Breast epithelium (tissue), 4 donors: ENCODE data around the gene ACAN. TPM values are rescaled to one million over a fixed set of nuclear protein-coding genes. Genes with fewer than 3 reads are reported as not detected.

ENCODE experiments used
- DNase-seq, 2 donors: peaks; one replicate each; pipeline ENCODE4 v3.0.0-alpha.2; 2019; ENCODE audit warnings: low spot score in 2 of 2
- H3K27ac ChIP-seq, 2 donors: fragments of 200-600 bp; sonication (generic) in 1 of 2; one replicate each; pipeline ENCODE4 v1.5.1; 2016 to 2019; ENCODE audit warnings: mild to moderate bottlenecking in 1 of 2
- H3K27me3 ChIP-seq, 2 donors: fragments of 200-600 bp; sonication (generic) in 1 of 2; one replicate each; pipeline versions ENCODE4 v1.5.1 to v1.6.0; 2017 to 2019; ENCODE audit warnings: control low read depth in 1 of 2, mild to moderate bottlenecking in 1 of 2
- H3K36me3 ChIP-seq: fragments of 200-600 bp; one replicate; pipeline ENCODE4 v1.5.1; 2019
- H3K4me1 ChIP-seq, 2 donors: fragments of 200-600 bp; sonication (generic); one replicate each; pipeline ENCODE4 v1.5.1; 2016 to 2019; ENCODE audit warnings: control low read depth in 1 of 2
- H3K4me3 ChIP-seq, 3 donors: fragments of 200-600 bp; sonication (generic); 1 replicate in 2 of 3; 2 replicates in 1 of 3; pipeline ENCODE4 v1.5.1; 2016 to 2019; ENCODE audit warnings: mild to moderate bottlenecking in 3 of 3, moderate library complexity in 2 of 3
- H3K9me3 ChIP-seq, 2 donors: fragments of 200-600 bp; sonication (generic) in 1 of 2; one replicate each; pipeline ENCODE4 v1.5.1; 2016 to 2019; ENCODE audit warnings: control low read depth in 1 of 2
- CTCF ChIP-seq, 3 donors: fragments of 450-650 bp; IDR thresholded peaks; one replicate each; pipeline ENCODE4 v1.5.1; 2016 to 2017; ENCODE audit warnings: antibody characterized with exemption in 3 of 3, mild to moderate bottlenecking in 3 of 3, moderate library complexity in 3 of 3
- POLR2A ChIP-seq: fragments of 450-650 bp; IDR thresholded peaks from one replicate; pipeline ENCODE4 v1.6.1; 2016; ENCODE audit warnings: antibody characterized with exemption, mild to moderate bottlenecking, moderate library complexity
- POLR2AphosphoS5 ChIP-seq, 3 donors: sonication (generic); formaldehyde crosslinking; IDR thresholded peaks; one replicate each; pipeline ENCODE4 v1.6.1; 2017; ENCODE audit warnings: antibody characterized with exemption in 3 of 3
- intact Hi-C: fragments of 100-400 bp; cut with DNase I; formaldehyde crosslinking; loops from one replicate; pipeline ENCODE4 v1.15.1; 2023; ENCODE audit warnings: low total_unique reads
- total RNA-seq, 3 donors: library from RNA; depleted of rRNA; stranded (reverse); fragments of >200 nt; gene quantifications; one replicate each; pipeline ENCODE4 v1.1.0, GENCODE V29; 2016

ACAN gene
- total RNA-seq, 3 donors from 2014 or later = under 0.01 TPM; not detected in 2

- H3K4me3 ChIP-seq = no peak overlapping the region
- H3K36me3 ChIP-seq = no peaks in the 10 kb centered on the region
- no peaks in the 10 kb centered on the region for H3K27me3 ChIP-seq
- H3K4me1 ChIP-seq = peaks cover 4 to 15% of the 10 kb centered on the region in 2 donors
- DNase-seq = no peak
- H3K27ac ChIP-seq = peak overlapping the region in 1 of 2 donors; percentile 52
- H3K9me3 ChIP-seq = no peaks in the 10 kb centered on the region
- TF ChIP-seq CTCF (IDR thresholded peaks at IDR 0.05) (no peak), POLR2AphosphoS5 (IDR thresholded peaks at IDR 0.05) (no peak), POLR2A (no peak)
- intact Hi-C loops = loop anchor here (5.0 to 10.0 kb wide), 2 partner anchors 111 to 258 kb away; no protein-coding TSS in a partner anchor
Observed at GRCh38 chr15:88906551-88906950, 103.3 kb downstream of the ACAN start.

GRCh38 chr15:88907111-88907510, 103.9 kb downstream of the ACAN start:
- Histone ChIP-seq H3K9me3 (no peaks in the 10 kb centered on the region), H3K4me1 (peaks cover 4 to 15% of the 10 kb centered on the region in 2 donors), H3K27ac (peak overlapping the region; percentile 52 to 86), H3K27me3 (no peaks in the 10 kb centered on the region), H3K36me3 (no peaks in the 10 kb centered on the region), H3K4me3 (no peak overlapping the region)
- intact Hi-C loops = loop anchor here (5.0 to 10.0 kb wide), 2 partner anchors 110 to 258 kb away; no protein-coding TSS in a partner anchor
- TF ChIP-seq POLR2A (no peak), CTCF (IDR thresholded peaks at IDR 0.05) (no peak), POLR2AphosphoS5 (IDR thresholded peaks at IDR 0.05) (no peak)
- no peak for DNase-seq

GRCh38 chr15:88908123-88908522, 104.9 kb downstream of the ACAN start:
- Histone ChIP-seq H3K36me3 (no peaks in the 10 kb centered on the region), H3K4me3 (peak overlapping the region in 2 of 3 donors; percentile 80 to 98), H3K27me3 (no peaks in the 10 kb centered on the region), H3K9me3 (no peaks in the 10 kb centered on the region), H3K27ac (peak overlapping the region; percentile 67 to 86), H3K4me1 (peaks cover 4 to 15% of the 10 kb centered on the region in 2 donors)
- no peak for DNase-seq
- TF ChIP-seq POLR2AphosphoS5 (IDR thresholded peaks at IDR 0.05) = no peak
- TF ChIP-seq POLR2A = no peak
- TF ChIP-seq CTCF (IDR thresholded peaks at IDR 0.05) = no peak
- intact Hi-C loops = loop anchor here (5.0 to 10.0 kb wide), 2 partner anchors 109 to 257 kb away; no protein-coding TSS in a partner anchor

GRCh38 chr15:88908697-88909621, 105.7 kb downstream of the ACAN start:
- Histone ChIP-seq H3K27ac (peak overlapping the region; percentile 67 to 86), H3K4me1 (peaks cover 8 to 15% of the 10 kb centered on the region in 2 donors), H3K27me3 (no peaks in the 10 kb centered on the region), H3K36me3 (no peaks in the 10 kb centered on the region), H3K4me3 (peak overlapping the region in 2 of 3 donors; percentile 80 to 98), H3K9me3 (no peaks in the 10 kb centered on the region)
- intact Hi-C loops = loop anchor here (5.0 to 10.0 kb wide), 2 partner anchors 108 to 256 kb away; no protein-coding TSS in a partner anchor
- TF ChIP-seq CTCF (IDR thresholded peaks at IDR 0.05) = no peak
- TF ChIP-seq POLR2AphosphoS5 (IDR thresholded peaks at IDR 0.05) = no peak
- no peak for TF ChIP-seq POLR2A
- DNase-seq = no peak
